C4-2B (cell line): ENCODE measurements around the gene THEMIS2.
"Not testable (repeated sequence)": the region's sequence is repeated elsewhere in the genome, so short reads cannot be mapped to it uniquely, and the experiment has no call there.

Experiments used
- H3K27ac ChIP-seq: fragments of 450-650 bp; 2 replicates; pipeline ENCODE4 v1.5.1; 2017
- ZFX ChIP-seq: fragments of 450-650 bp; IDR thresholded peaks from 2 replicates; pipeline ENCODE4 v1.6.1; 2017
- TF ChIP-seq, protein P1 (sequence below): fragments of 450-650 bp; conservative IDR thresholded peaks from 2 replicates; pipeline ENCODE4 v1.5.1; 2017; ENCODE audit warnings: mild to moderate bottlenecking

THEMIS2 gene

DNA sequence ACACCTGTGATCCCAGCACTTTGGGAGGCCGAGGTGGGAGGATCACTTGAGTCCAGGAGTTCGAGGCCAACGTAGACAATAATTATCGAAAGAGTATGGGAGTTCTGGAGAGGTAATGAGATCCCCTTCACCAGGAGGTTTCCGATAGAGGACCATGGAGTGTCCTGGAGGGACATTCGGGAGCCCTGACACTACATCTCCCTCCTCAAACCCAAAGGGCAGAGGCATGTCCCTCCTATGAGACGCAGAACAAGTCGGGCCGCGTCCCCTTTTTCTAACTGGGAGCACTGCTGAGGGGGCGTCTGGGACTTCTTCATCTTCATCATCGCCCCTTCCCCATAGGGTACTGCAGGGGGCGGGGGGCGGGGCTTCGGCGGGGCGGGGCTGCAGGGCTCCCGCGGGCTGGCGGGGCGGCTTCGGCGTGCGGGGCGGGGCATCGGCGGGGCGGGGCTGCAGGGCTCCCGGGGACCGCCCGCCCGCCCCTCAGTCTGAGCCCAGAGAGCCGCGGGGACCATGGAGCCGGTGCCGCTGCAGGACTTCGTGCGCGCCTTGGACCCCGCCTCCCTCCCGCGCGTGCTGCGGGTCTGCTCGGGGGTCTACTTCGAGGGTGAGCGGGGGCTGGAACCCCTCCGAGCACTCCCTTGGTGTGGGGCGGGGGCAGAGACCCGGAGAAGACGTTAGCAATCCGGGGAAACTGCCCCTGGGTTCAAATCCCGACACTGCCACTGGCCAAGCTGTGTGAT lies at the start of gene THEMIS2:
Gene THEMIS2, plus strand, starts transcription at position 486 of the 743 bp plus-strand sequence. Its CDS starts 28 bp downstream, at position 514.
- TF ChIP-seq, protein P1, sequence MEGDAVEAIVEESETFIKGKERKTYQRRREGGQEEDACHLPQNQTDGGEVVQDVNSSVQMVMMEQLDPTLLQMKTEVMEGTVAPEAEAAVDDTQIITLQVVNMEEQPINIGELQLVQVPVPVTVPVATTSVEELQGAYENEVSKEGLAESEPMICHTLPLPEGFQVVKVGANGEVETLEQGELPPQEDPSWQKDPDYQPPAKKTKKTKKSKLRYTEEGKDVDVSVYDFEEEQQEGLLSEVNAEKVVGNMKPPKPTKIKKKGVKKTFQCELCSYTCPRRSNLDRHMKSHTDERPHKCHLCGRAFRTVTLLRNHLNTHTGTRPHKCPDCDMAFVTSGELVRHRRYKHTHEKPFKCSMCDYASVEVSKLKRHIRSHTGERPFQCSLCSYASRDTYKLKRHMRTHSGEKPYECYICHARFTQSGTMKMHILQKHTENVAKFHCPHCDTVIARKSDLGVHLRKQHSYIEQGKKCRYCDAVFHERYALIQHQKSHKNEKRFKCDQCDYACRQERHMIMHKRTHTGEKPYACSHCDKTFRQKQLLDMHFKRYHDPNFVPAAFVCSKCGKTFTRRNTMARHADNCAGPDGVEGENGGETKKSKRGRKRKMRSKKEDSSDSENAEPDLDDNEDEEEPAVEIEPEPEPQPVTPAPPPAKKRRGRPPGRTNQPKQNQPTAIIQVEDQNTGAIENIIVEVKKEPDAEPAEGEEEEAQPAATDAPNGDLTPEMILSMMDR, result no peak
- no peak for TF ChIP-seq ZFX
- no peak within 1 kb of the TSS for H3K27ac ChIP-seq

DNA sequence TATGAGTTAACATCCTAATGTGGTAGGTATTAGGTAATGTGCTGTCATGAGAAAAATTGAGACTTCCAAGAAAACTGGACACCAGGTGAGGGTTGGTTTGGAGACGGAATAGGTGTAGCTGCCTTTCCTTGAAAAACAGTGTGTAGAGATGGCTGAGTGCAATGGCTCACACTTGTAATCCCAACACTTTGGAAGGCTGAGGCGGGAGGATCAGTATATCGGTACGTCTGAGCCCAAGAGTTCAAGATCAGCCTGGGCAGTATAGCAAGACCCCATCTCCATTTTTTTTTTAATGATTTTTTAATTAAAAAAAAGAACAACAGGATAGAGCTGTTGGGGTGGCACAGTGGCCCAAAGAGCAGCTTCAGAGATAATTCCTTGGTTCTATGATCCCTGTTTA lies 48.6 kb upstream of the THEMIS2 start:
- TF ChIP-seq ZFX, result no peak
- TF ChIP-seq, protein P1, result no peak
- no peak overlapping the region for H3K27ac ChIP-seq

DNA sequence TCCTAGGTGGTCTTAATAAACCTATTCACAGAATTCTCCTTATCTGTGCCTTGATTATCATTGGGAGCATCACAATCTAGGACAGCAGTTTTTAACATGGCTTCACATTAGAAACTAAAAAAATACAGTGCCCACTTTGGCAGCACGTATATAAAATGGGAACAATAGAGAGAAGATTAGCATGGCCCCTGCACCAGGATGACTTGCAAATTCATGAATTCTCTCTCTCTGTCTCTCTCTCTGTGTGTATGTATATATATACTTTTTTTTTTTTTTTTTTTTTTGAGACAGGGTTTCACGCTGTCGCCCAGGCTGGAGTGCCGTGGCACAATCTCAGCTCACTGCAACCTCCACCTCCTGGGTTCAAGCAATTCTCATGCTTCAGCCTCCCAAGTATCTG lies 47.9 kb upstream of the THEMIS2 start:
- H3K27ac ChIP-seq, result no peak overlapping the region
- TF ChIP-seq, protein P1, result no peak

DNA sequence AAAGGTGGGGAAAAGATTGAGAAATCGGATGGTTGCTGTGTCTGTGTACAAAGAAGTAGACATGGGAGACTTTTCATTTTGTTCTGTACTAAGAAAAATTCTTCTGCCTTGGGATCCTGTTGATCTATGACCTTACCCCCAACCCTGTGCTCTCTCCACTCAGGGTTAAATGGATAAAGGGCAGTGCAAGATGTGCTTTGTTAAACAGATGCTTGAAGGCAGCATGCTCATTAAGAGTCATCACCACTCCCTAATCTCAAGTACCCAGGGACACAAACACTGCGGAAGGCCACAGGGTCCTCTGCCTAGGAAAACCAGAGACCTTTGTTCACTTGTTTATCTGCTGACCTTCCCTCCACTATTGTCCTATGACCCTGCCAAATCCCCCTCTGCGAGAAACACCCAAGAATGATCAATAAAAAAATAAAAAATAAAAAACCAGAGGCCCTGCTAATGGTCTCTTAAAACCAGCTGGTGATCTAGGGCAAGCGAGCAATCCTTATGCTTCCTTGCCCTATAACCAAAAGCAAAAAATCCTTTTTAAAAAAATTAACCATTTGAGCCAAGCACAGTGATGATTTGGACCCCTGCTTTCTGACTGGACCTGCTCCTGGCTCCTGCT lies 42.9 kb upstream of the THEMIS2 start:
- not testable (repeated sequence) for H3K27ac ChIP-seq

DNA sequence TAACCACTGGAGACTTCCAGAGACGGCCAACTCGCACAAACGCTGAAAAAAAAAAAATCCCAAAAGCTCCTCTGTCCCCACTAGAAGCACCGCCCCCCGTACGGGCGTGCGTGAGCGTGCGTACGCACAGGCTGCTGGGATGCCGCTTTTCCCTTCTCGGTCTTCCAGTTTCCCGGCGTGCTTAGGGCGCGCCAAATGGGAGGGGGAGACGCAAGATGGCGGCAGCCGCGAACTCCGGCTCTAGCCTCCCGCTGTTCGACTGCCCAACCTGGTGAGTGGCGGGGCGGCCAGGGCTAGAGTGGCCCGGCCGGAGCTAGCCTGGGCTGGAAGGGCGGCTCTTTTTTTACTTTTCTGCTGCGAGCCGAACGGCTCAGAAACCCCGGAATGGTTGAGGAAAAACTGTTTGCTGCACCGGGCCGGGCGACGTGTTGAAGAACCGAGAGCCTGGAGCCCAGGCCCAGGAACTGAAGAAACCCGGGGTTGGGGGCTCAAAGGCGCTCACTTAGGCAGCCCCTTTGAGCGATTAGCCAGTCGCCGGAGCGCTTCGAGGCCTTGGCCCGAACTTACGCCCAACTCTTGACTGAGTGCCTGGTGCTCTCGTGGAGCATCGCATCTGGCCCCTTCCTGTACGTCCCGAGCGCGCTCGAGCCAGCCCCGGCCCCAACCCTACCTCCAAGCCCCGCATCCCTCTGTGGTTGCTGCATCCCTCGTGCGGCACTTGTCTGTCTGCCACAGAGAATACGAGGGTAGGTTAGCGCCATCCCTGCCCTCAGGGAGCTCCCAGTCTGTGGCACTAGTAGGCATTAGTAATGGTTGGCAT lies 41.5 kb upstream of the THEMIS2 start, which contains the start of gene PPP1R8:
Gene PPP1R8, plus strand, starts transcription at position 162 of the 820 bp plus-strand sequence. Its CDS starts 54 bp downstream, at position 216.
- TF ChIP-seq, protein P1, result no peak
- TF ChIP-seq ZFX, result peak; percentile 90
- peak within 1 kb of the TSS; percentile 88 for H3K27ac ChIP-seq

DNA sequence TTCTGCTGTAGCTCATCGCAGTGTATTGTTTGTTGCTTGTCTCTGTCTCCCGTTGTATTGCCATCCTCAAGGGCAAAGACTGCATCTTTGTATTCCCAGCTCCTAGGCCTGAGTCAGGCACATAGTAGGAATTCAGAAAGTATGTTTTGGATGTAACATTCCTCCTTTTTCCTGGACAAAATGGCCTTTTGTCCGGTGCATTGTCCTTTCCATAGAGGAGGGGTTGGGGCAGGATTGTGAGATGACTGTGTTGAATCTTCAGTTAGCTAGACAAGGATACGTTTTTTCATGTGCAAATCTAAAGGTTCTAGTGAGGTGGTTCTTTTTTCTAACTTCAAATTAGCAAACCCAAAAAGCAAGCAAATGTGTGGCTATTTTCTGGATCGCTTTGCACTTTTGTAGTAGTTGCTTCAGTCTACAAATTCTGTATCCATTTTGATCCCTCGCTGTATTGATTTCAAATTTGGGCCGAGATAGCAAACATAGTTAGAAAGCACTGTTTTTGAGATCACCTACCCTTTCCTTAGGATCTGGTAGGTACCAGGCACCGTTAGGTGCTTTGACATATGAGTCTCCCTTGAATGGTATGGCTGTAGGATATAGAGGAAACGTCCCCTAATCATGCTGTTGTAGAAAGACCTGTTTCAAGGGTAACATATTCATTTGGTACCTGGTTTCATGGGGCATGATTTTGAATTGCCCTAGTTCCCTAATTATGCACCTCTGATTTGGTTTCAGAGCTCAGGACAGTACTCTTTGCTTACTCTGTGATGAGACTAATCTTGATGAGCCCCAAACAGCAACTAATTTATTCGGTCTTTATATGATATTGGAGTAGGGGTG lies 40.6 kb upstream of the THEMIS2 start:
- no peak for TF ChIP-seq ZFX
- TF ChIP-seq, protein P1, result no peak
- peak overlapping the region; percentile 88 for H3K27ac ChIP-seq

DNA sequence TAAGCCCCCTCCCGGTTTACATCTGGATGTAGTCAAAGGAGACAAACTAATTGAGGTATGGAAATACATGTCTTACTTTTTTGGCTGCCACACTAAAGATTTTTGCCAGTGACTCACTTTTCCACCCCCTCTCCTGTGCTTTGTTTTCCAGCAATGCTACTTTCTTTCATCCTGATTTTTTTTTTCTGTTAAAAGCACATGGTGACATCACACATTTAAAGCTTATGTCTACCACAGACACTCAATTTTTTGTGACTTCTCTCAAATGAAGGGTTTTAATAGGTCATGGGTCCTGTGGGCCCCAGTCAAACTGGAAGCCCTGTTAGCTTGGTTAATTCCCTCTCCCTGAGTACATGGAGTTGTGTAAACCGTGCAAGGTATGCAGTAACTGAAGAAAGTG lies 39.6 kb upstream of the THEMIS2 start:
- no peak for TF ChIP-seq ZFX
- TF ChIP-seq, protein P1, result no peak
- H3K27ac ChIP-seq, result no peak overlapping the region
